ENCODE data around the gene DAGLA. TPM values are rescaled to one million over a fixed set of nuclear protein-coding genes. Genes with fewer than 3 reads are reported as not detected.

The DAGLA gene
- total RNA-seq, 1 donor from 2014 or later, result 5.1 TPM

DNA sequence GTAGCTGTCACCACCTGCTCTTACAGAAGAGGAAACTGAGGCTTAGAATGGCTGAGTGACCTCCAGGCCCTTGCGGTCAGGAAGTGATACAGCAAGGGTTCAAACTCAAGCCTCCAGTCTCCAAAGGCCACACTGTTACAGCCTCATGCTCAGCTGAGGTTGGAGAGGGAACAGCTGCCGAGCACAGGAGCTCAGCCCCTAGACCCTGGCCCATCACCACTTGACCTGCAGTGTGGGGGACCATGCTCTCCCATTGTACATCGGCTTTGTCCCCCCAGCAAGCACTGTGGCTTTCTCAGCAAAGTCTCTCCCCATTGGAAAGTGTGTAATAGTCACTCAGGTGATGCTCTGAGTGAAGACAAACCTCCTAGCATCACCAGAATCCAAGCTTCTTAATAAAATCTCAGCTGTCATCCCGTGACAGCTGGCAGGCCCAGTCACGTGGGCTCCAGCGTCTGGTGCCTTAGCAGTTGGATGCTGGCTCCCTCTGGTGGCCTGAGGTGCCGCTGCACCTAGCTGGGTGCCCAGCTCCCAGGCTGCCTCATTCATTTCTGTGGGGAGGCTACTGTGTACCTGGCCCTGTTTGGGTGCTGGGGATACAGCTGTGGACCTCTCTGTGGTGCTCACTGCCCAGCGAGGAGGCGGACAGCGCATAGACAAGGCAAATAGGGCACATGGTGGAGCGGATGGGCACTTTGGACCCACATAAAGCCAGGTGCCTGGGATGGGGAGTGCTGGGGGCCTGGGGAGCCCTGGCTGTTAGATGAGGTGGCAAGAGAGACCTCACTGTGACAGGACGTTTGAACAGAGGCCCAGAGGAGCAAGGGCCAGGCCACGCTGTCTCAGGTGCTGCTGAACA lies 53.2 kb downstream of the DAGLA start:
- peak overlapping the region; percentile 80 for H3K27ac Mint-ChIP-seq (ENCODE audit: unreplicated experiment)

DNA sequence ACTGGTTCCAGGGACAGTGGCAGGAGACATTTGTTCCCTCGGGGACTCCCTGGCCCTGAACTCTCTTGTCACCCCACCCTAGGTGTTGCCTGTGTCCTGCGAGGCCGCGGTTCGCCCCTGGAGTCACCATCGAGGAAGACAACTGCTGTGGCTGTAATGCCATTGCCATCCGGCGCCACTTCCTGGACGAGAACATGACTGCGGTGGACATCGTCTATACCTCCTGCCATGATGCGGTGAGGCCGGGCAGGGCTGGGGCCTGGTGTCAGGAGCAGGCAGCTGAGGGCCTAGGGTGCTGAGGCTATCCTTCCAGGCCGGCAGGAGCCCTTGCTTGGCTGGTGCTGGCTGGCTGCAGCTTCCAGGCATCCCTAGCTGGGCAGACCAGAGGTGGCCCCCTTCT lies 54.6 kb downstream of the DAGLA start:
- Mint-ChIP-seq H3K27ac (ENCODE audit: unreplicated experiment) (no peak overlapping the region), H3K4me1 (ENCODE audit: unreplicated experiment) (peaks cover 15% of the 10 kb centered on the region), H3K36me3 (ENCODE audit: unreplicated experiment) (peaks cover 7% of the 10 kb centered on the region), H3K27me3 (ENCODE audit: unreplicated experiment) (no peaks in the 10 kb centered on the region), H3K9me3 (ENCODE audit: unreplicated experiment) (no peaks in the 10 kb centered on the region), H3K4me3 (ENCODE audit: unreplicated experiment) (no peak overlapping the region)
- DNase-seq (ENCODE audit: extremely low spot score, unreplicated experiment), result no peak
- no peak for TF ChIP-seq CTCF (IDR thresholded peaks at IDR 0.05)

More for the DNA sequence above, 53.2 kb downstream of the DAGLA start:
- Mint-ChIP-seq H3K4me1 (ENCODE audit: unreplicated experiment) (peaks cover 16% of the 10 kb centered on the region), H3K36me3 (ENCODE audit: unreplicated experiment) (peaks cover 9% of the 10 kb centered on the region), H3K4me3 (ENCODE audit: unreplicated experiment) (no peak overlapping the region), H3K27me3 (ENCODE audit: unreplicated experiment) (no peaks in the 10 kb centered on the region), H3K9me3 (ENCODE audit: unreplicated experiment) (no peaks in the 10 kb centered on the region)
- DNase-seq (ENCODE audit: extremely low spot score, unreplicated experiment), result peak; percentile 93
- TF ChIP-seq CTCF (IDR thresholded peaks at IDR 0.05), result peak; percentile 98

- no peak overlapping the region for H3K27ac Mint-ChIP-seq (ENCODE audit: unreplicated experiment)
- TF ChIP-seq CTCF (IDR thresholded peaks at IDR 0.05), result no peak
- DNase-seq (ENCODE audit: extremely low spot score, unreplicated experiment), result no peak
- peaks cover 15% of the 10 kb centered on the region for H3K4me1 Mint-ChIP-seq (ENCODE audit: unreplicated experiment)
- H3K36me3 Mint-ChIP-seq (ENCODE audit: unreplicated experiment), result peaks cover 3% of the 10 kb centered on the region
- no peaks in the 10 kb centered on the region for H3K9me3 Mint-ChIP-seq (ENCODE audit: unreplicated experiment)
- H3K27me3 Mint-ChIP-seq (ENCODE audit: unreplicated experiment), result no peaks in the 10 kb centered on the region
- no peak overlapping the region for H3K4me3 Mint-ChIP-seq (ENCODE audit: unreplicated experiment)
Observed at GRCh38 chr11:61735391-61735790, 55.2 kb downstream of the DAGLA start.

DNA sequence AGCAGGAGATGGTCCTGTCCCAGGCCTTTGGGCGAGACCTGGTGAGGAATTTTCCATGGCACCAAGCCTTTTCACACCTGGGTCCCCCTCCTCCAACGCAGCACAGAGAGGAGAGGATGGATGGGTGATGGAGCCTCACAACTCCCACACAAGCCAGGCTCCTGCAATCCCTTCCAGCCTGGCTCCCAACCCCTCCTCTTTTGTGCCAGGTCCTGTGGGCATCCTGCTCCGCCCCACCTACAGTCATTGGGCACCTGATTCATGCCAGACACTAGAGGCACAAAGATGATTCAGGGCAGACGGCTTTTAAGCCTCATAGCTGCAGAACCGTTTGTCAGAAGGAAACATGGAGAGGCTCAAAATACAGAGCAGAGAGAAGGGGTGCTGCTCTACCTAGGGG lies 56.1 kb downstream of the DAGLA start:
- Mint-ChIP-seq H3K4me3 (ENCODE audit: unreplicated experiment) (no peak overlapping the region), H3K9me3 (ENCODE audit: unreplicated experiment) (no peaks in the 10 kb centered on the region), H3K4me1 (ENCODE audit: unreplicated experiment) (peaks cover 15% of the 10 kb centered on the region), H3K36me3 (ENCODE audit: unreplicated experiment) (peaks cover 2% of the 10 kb centered on the region), H3K27me3 (ENCODE audit: unreplicated experiment) (no peaks in the 10 kb centered on the region), H3K27ac (ENCODE audit: unreplicated experiment) (no peak overlapping the region)
- DNase-seq (ENCODE audit: extremely low spot score, unreplicated experiment), result no peak
- TF ChIP-seq CTCF (IDR thresholded peaks at IDR 0.05), result no peak

DNA sequence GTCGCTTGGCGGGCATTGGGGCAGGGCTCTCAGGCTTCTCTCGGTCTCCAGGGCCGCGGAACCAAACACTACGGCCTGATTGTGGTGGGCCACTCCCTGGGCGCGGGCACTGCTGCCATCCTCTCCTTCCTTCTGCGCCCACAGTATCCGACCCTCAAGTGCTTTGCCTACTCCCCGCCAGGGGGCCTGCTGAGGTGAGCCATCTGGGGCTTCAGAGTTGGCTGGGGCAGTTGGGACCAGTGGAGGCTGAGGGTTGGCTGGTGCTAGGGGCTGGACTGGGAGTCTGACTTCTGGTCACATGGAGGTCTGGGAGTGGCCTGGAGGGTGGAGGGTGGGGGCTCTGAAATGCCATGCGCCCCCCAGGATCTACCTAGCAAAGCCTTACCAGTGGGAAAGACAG lies 56.9 kb downstream of the DAGLA start:
- no peaks in the 10 kb centered on the region for H3K9me3 Mint-ChIP-seq (ENCODE audit: unreplicated experiment)
- no peak for TF ChIP-seq CTCF (IDR thresholded peaks at IDR 0.05)

More for the DNA sequence above, 56.9 kb downstream of the DAGLA start:
- DNase-seq (ENCODE audit: extremely low spot score, unreplicated experiment), result no peak
- Mint-ChIP-seq H3K27me3 (ENCODE audit: unreplicated experiment) (no peaks in the 10 kb centered on the region), H3K36me3 (ENCODE audit: unreplicated experiment) (peaks cover 5% of the 10 kb centered on the region), H3K27ac (ENCODE audit: unreplicated experiment) (no peak overlapping the region), H3K4me3 (ENCODE audit: unreplicated experiment) (no peak overlapping the region), H3K4me1 (ENCODE audit: unreplicated experiment) (peaks cover 8% of the 10 kb centered on the region)
